ENCODE results near the gene WBP1.

Gene WBP1

DNA sequence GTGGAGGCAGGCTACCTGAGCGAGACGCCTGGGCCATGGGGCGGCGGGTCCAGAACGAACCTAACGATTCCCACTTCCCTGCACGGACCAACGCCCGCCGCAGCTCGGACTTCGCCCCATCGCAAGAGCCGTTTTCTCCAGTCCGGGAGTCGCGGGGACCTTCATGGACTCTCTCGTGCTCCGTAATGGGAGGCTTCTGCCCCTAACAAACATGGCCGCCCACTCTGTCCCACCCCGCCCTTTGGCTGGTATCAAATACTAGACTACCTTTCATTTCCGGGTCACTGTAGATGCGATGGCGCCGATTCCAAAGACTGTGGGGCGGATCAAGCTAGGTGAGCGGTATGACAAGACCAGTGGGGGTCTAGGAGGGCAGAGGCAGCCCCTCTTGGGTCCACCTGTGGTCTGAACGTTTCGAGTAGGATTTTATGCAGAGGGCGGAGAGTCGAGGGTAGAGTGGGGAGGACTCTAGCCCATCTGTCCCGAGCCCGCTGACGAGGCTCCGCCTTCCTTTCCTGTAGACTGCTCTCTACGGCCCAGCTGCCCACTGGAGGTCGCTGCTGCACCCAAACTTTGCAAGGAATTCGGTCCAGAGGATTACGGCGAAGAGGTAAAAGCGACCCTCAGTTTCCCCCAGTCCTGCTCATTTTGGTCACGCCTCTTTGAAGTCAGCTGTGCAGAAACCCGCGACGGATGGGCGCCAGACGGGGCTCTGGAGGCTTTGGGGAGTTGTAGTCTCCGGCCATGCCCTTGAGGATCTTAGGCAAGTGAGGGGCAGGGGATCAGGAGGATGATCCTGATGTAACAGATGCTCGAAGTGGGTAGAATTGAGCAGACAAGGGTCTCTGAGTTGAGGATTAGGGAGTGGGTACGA lies 24.8 kb downstream of the WBP1 start, which contains the start of the genes CCDC142 and TTC31:
Gene CCDC142 (minus strand): TSS at position 198 of the 874 bp plus-strand sequence. CDS start 161 bp downstream, at position 37.
Gene TTC31 (plus strand): TSS at position 281 of the 874 bp plus-strand sequence. CDS start 15 bp downstream, at position 296.
- TF ChIP-seq, protein P1, sequence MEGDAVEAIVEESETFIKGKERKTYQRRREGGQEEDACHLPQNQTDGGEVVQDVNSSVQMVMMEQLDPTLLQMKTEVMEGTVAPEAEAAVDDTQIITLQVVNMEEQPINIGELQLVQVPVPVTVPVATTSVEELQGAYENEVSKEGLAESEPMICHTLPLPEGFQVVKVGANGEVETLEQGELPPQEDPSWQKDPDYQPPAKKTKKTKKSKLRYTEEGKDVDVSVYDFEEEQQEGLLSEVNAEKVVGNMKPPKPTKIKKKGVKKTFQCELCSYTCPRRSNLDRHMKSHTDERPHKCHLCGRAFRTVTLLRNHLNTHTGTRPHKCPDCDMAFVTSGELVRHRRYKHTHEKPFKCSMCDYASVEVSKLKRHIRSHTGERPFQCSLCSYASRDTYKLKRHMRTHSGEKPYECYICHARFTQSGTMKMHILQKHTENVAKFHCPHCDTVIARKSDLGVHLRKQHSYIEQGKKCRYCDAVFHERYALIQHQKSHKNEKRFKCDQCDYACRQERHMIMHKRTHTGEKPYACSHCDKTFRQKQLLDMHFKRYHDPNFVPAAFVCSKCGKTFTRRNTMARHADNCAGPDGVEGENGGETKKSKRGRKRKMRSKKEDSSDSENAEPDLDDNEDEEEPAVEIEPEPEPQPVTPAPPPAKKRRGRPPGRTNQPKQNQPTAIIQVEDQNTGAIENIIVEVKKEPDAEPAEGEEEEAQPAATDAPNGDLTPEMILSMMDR (IDR thresholded peaks at IDR 0.05), result peak; percentile 62

DNA sequence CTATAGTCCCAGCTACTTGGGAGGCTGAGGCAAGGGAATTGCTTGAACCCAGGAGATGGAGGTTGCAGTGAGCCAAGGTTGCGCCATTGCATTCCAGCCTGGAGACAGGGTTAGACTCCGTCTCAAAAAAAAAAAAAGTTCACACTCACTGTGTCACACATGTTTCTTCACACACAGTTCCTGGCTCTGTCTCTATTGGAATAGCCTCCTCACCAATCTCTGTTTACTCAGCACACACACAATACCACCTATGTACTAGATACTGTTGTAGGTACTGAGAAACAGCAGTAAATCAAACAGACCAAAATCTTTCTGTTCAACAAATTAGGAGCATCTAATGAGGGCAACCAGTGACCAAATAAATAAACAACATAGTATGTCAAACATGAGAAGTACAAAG lies 27.9 kb downstream of the WBP1 start:
- TF ChIP-seq, protein P1 (IDR thresholded peaks at IDR 0.05), result no peak

DNA sequence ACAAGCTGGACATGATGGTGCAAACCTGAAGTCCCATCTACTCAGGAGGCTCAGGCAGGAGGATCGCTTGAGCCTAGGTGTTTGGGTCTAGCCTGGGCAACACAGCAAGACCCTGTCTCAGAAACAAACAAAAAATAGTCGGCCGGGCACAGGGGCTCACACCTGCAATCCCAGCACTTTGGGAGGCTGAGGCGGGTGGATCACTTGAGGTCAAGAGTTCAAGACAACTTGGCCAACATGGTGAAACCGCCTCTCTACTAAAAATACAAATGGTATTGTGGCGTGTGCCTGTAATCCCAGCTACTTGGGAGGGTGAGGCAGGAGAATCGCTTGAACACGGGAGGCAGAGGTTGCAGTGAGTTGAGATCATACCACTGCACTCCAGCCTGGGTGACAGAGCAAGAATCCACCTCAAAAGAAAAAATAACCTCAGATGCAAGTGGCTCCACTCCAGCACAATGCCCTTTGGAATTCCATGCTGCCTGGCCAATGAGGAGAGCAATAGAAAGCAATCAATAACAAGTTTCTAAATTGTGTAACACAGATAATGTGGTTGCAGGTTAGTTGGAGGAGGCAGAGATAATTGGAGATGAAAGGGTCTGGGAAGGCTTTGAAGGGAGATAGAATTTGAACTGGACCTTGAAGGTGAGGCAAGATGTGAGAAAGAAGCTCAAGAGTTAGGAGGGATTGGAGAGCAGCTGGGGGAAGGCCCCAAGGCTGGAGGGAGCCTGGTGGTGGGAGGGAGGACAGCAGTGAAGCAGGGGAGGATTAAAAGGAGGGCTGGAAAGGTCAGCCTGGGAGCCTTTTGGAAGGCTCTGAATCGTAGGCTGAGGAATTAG lies 30.6 kb downstream of the WBP1 start:
- TF ChIP-seq, protein P1 (IDR thresholded peaks at IDR 0.05), result no peak

DNA sequence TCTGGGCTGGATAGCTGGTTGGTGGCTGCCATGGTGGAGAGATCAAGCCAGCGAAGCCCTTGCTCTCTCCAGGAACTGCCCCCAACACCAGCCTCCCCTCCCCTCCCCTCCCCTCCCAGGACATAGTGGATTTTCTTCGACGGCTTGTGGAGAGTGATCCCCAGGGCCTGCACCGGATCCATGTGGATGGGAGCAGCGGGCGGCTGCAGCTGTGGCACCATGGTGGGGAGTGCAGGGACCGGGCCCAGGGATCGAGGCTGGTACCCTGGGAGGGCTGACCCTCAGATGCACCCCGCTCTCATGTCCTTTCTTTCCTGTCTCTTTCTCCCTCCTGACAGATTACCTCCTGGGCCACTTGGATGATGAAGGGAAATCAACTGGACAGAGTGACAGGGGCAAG lies 31.7 kb downstream of the WBP1 start:
- TF ChIP-seq, protein P1 (IDR thresholded peaks at IDR 0.05), result no peak

DNA sequence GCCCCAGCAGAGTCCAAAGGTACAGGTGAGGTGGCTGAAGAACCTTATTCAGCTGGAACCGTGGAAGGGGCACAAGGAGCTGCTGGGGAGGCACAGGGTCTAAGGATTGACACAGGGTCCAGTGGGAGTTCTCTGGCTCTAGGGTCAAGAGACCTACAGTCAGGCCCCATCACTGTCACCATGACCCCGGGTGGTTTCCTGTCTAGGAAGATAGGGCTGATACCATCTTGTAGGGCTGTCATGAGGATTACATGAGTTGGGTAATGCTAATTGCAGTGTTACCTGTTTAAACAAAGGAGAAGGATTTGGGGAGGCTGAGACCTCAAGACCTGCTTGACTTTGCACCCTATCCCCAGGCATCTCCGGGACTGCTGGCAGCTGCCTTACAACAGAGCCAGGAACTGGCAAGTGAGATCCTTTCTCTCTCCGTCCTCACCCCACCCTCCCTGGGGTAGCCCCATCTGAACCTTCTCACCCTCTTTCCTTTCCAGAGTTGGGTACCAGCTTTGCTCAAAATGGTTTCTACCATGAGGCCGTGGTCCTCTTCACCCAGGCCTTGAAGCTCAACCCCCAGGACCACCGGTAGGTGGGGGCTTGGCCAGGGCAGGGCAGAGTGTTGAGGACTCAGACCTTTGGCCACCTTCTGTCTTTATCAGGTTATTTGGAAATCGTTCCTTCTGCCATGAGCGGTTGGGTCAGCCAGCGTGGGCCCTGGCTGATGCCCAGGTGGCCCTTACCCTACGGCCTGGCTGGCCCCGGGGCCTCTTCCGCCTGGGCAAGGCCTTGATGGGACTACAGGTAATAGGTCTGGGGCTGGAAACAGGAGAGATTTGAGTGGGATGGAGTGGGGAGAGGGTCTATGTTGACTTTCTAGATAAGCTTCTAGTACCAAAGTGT lies 33.7 kb downstream of the WBP1 start:
- TF ChIP-seq, protein P1 (IDR thresholded peaks at IDR 0.05), result no peak

DNA sequence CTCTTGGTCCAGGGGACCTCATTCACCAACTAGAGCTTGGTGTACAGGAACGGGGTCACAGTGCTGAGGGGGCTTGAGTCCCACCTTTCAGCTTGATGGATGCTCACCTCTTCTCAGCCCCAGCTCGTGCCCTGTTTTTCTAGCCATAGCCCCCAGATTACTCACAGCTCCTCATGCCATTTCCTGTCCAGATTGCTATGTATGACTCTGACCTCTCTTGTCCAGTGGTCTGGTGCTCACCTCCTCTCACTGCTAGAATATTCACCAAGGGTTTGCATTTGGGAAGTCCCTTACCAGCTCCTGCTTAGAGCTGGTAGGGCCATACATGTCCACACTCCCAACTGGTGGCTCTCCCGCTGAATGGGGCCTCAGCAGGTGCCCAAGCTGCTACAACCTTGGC lies 35.3 kb downstream of the WBP1 start:
- TF ChIP-seq, protein P1 (IDR thresholded peaks at IDR 0.05), result no peak

DNA sequence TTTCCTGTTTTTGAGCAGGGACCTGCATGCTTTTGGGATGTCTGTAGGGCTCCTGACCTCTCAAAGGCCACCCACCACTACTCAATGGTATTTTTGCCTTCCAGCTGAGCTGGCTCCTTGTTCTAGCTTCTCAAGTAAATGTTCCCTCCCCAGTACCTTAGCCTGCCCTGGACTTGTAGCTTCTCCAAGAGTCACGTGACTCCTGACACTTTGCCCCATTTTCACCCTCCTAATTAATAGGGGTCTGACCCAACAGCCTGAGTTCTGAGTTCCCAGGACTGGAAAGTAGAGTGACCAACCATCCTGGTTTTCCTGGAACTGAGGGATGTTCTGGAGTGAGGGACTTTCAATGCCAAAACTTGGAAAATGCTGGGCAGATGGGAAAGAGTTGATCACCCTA lies 37.2 kb downstream of the WBP1 start:
- TF ChIP-seq, protein P1 (IDR thresholded peaks at IDR 0.05), result no peak

All from LNCAP (cell line).